ENCODE data around the gene RCVRN. TPM values are rescaled to one million over a fixed set of nuclear protein-coding genes. Genes with fewer than 3 reads are reported as not detected.

RCVRN gene
- polyA plus RNA-seq, 1 experiment: not detected

DNA sequence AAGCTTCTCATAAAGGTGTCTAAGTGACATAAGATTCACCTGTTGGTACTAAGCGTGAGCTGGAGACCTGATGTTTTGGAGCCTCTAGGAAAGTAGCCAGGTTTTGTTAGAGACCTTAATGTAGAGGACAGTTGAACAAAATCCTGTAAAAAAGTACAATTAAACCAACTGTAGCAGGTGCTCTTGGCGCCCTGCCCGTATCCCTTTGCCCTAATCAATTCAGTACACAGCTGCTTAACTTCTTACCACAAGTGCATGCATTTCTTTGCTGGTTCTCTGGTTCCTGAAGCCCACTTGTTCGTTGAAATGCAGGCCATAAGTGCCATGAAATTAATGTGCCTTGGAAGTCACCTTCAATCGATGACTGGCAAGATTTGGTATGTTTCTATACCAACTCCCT lies 54.9 kb downstream of the RCVRN start:
- H3K27me3 ChIP-seq (ENCODE audit: control insufficient read depth, insufficient read depth, low read length): 0 out of 2 replicates have a peak, but pooled peaks cover 1% of the 10 kb centered on the region
- no peak for DNase-seq (ENCODE audit: low read depth)
- CTCF ChIA-PET: no interaction called here
- no peaks in the 10 kb centered on the region for H3K36me3 ChIP-seq (ENCODE audit: control insufficient read depth, insufficient read depth, low read length)
- TF ChIP-seq, protein P1, sequence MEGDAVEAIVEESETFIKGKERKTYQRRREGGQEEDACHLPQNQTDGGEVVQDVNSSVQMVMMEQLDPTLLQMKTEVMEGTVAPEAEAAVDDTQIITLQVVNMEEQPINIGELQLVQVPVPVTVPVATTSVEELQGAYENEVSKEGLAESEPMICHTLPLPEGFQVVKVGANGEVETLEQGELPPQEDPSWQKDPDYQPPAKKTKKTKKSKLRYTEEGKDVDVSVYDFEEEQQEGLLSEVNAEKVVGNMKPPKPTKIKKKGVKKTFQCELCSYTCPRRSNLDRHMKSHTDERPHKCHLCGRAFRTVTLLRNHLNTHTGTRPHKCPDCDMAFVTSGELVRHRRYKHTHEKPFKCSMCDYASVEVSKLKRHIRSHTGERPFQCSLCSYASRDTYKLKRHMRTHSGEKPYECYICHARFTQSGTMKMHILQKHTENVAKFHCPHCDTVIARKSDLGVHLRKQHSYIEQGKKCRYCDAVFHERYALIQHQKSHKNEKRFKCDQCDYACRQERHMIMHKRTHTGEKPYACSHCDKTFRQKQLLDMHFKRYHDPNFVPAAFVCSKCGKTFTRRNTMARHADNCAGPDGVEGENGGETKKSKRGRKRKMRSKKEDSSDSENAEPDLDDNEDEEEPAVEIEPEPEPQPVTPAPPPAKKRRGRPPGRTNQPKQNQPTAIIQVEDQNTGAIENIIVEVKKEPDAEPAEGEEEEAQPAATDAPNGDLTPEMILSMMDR (IDR thresholded peaks at IDR 0.05; ENCODE audit: insufficient read depth, low read depth, low read length): no peak
- H3K4me3 ChIP-seq (ENCODE audit: low read depth, low read length): no peak overlapping the region
- POLR2A ChIA-PET: no interaction called here

Other genes starting within 250 kb of the RCVRN start
- gene DHRS7C, start 113.7 kb downstream of the RCVRN start, polyA plus RNA-seq (2011; rRNA removed): not detected in 2 replicates
- not detected in 2 replicates for gene GSG1L2, start 83.2 kb downstream of the RCVRN start, polyA plus RNA-seq (2011; rRNA removed)
- 0.05 and 0.06 TPM in 2 replicates for gene GLP2R, start 79.3 kb downstream of the RCVRN start, polyA plus RNA-seq (2011; rRNA removed)

Measured in BJ (cell line).